Stimulated activated CD4-positive, alpha-beta T cell treated with anti-CD3 and anti-CD28 coated beads, Interleukin-4, amount 100 ng/mL, for 24 hours (primary cell): ENCODE results near the gene FCHSD2.
A peak's percentile ranks its signal among the peaks of the same experiment; 100 is the strongest.
"Not testable (repeated sequence)": the region's sequence is repeated elsewhere in the genome, so short reads cannot be mapped to it uniquely, and the experiment has no call there.

ENCODE experiments used
- DNase-seq: peaks from one replicate; pipeline ENCODE4 v3.0.0-alpha.2; 2020

Gene FCHSD2

GRCh38 chr11:72812967-72813739 is 329.0 kb downstream of the FCHSD2 start:
- peak; percentile 81 for DNase-seq

- no peak for DNase-seq
Measured at GRCh38 chr11:72812604-72812966, 329.5 kb downstream of the FCHSD2 start.

DNA sequence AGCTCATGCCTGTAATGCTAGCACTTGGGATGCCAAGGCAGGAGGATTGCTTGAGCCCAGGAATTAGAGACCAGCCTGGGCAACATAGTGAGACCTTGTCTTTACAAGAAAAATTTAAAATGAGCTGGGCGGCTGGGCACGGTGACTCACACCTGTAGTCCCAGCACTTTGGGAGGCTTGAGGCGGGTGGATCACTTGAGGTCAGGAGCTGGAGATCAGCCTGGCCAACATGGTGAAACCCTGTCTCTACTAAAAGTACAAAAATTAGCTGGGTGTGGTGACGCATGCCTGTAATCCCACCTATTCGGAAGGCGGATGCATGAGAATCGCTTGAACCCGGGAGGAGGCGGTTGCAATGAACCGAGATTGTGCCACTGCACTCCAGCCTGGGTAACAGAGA is 330.4 kb downstream of the FCHSD2 start:
- DNase-seq = not testable (repeated sequence)

- DNase-seq = no peak
Measured at GRCh38 chr11:72808331-72808798, 333.8 kb downstream of the FCHSD2 start.

- DNase-seq = no peak
Measured at GRCh38 chr11:72807792-72808191, 334.3 kb downstream of the FCHSD2 start.

- no peak for DNase-seq
Measured at GRCh38 chr11:72807021-72807693, 335.0 kb downstream of the FCHSD2 start.

DNA sequence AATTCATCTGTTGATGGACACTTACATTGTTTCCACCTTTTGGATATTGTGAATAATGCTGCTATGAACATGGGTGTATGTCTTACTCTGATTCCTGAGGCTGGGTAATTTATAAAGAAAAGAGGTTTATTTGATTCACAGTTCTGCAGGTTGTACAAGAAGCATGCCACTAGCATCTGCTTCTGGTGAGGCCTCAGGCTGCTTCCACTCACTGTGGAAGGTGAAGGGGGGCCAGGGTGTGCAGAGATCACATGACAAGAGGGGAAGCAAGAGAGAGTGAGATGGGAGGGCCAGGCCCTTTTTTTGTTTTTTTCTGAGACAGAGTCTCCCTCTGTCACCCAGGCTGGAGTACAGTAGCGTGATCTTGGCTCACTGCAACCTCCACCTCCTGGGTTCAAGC is 335.7 kb downstream of the FCHSD2 start:
- not testable (repeated sequence) for DNase-seq

DNA sequence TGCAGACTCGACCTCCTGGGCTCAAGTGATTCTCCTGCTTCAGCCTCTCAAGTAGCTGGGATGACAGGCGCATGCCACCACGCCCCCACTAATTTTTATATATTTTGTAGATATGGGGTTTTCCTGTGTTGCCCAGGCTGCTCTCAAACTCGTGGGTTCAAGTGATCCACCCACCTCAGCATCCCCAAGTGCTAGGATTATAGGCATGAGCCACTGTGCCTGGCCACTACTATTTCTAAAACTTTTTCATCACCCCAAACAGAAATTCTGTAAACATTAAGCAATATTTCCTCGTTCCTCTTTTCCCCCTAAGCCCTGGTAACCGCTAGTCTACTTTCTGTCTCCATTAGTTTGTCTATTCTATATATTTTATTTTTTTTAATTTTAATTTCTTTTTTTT is 336.9 kb downstream of the FCHSD2 start:
- no peak for DNase-seq

DNA sequence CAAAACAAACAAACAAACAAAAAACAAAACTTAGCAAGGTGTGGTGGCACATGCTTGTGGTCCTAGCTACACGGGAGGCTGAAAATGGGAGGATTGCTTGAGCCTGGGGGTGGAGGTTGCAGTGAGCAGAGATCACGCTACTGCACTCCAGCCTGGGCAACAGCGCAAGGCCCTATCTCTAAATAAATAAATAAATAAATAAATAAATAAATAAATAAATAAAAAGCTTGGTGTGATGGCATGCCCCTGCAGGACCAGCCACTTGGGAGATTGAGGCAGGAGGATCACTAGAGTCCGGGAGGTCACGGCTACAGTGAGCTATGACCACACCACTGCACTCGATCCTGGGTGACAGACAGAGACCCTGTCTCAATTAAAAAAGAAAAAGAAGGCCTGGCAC is 339.3 kb downstream of the FCHSD2 start:
- no peak for DNase-seq

- DNase-seq = no peak
Measured at GRCh38 chr11:72799441-72799840, 342.7 kb downstream of the FCHSD2 start.

- no peak for DNase-seq
Measured at GRCh38 chr11:72798361-72798760, 343.8 kb downstream of the FCHSD2 start.

GRCh38 chr11:72793425-72794367 is 348.4 kb downstream of the FCHSD2 start, which contains the start of gene STARD10:
TSS of gene STARD10 (minus strand) at chr11:72794047. CDS start at chr11:72781181, 12,866 bp downstream.
- peak; percentile 93 for DNase-seq

- no peak for DNase-seq
Measured at GRCh38 chr11:72793076-72793424, 349.1 kb downstream of the FCHSD2 start.

DNA sequence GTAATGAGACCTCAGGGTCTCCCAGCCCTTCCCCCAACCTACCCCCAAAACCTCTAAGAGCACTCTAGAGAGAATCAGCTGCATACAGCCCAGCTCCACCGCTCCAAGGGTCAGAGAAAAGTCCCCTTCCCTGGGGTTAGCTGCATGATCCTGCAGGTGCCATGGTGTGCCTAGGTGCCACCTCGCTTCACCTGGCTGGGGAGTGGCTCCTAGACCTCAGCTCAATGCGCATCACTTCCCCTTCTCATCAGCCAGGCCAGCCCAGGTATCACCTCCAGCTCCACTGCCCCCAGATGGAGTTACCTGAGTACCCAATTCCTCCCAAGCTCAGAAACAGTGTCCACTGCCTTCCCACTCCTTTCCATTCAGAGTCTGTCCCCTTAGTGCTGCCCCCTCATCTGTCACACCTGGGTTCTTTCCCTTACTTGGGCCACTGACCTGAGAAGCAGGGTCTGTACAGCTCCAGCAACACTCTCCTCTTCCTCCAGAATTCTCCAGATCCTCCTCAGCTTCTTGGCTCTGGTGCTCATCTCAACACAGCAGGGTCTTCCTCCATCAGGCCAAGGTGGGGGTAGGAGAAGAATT is 349.6 kb downstream of the FCHSD2 start:
- no peak for DNase-seq

- not testable (repeated sequence) for DNase-seq
Measured at GRCh38 chr11:72791228-72791627, 350.9 kb downstream of the FCHSD2 start.

GRCh38 chr11:72789493-72790131 is 352.5 kb downstream of the FCHSD2 start:
- no peak for DNase-seq

DNA sequence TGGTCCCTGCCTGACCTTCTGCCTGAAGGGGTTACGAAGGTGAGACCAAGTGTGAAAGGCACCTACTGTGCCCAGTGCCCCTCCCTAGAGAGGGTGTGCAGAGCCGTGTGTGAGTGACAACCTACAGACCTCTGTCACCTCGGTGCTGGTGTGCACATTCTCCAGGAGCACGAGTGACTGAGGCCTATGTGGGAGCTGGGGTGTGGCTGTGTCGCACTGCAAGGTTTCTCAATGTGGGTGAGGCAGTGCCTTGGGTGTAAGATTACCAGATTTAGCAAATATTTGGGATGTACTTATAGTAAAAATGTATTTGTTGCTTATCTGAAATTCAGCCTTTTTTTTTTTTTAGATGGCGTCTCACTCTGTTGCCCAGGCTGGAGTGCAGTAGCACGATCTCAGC is 353.9 kb downstream of the FCHSD2 start:
- DNase-seq = no peak

DNA sequence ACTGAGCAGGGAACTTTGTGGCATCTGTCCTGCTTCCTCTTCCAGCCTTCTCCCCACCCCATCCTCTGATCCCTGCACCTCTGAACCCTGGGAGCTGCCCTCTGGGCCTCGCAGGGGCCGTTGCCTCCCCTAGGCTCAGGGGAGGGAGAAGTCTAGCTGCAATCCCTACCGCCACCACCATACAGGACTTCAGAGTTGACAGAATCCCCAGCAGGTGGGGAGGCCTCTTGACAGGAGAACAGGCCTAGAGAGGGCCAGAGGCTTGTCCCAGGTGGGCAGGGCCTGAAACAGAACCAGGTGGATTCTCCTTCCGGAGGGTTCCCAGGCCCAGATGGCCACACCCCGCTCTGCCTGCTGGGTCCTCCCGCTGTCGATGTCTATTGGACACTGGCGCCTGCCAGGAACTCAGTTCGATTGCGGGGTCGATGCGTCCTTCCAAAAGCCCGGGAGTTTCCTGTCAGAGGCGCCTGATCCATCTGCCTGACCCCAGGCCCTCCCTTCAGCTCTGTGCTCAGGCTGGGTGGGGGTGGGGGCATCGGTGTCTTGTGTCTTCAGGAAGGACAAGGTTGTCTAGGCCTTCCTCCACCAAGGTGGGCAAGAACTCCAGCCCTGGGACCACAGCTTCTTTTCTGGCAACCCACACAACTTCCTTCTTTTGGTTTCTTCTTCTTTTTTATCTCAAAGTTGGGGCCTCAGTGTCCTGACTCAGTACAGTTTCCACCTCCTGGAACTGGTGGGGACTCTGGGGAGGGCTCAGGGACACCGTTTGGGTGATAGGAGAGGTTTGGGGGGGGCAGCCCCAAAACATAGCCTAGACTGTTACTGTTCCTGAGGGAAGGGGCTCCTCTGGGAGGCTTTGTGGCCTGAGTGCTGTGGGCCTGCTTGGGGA is 354.7 kb downstream of the FCHSD2 start:
- no peak for DNase-seq
